ENCODE results near the gene XRCC5.

The XRCC5 gene

DNA sequence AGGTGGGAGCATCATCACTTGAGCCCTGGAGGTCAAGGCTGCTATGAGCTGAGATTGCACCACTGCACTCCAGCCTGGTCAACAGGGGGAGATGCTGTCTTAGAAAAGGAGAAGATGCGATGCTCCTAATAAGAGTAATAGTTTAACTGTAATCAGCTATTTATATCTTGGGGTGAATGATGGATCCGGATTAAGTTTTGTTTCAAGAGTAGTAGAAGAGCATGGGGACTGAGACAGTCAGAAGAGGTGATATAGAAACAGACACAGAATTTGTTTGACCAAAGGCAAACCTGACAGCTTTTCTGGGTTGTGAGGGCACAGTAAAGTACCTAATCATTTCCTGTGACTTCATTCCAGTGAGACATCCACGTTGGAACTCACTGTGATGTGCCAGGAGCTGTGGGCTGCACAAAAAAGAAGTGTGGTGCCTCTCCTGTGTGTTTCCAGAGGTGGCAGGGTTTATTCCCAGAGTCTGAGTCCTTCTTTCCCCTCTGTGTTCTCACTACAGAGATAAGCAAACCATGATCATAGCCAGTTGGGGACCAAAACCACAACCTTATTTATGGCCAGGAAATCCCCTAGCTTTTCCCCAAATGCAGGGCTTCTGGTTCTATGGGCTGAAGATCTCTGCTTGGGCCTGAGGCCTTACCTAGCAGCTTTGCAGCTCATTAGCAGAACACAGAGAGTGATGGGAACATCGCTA lies 113.7 kb downstream of the XRCC5 start:
- DNase-seq (ENCODE audit: low read depth in 1 of 2, low spot score in 1 of 2) = no peak

GRCh38 chr2:216224388-216224787 lies 115.2 kb downstream of the XRCC5 start:
- no peak for DNase-seq (ENCODE audit: low read depth in 1 of 2, low spot score in 1 of 2)

GRCh38 chr2:216229277-216229914 lies 120.2 kb downstream of the XRCC5 start:
- no peak for DNase-seq (ENCODE audit: low read depth in 1 of 2, low spot score in 1 of 2)

GRCh38 chr2:216231867-216232266 lies 122.7 kb downstream of the XRCC5 start:
- no peak for DNase-seq (ENCODE audit: low read depth in 1 of 2, low spot score in 1 of 2)

DNA sequence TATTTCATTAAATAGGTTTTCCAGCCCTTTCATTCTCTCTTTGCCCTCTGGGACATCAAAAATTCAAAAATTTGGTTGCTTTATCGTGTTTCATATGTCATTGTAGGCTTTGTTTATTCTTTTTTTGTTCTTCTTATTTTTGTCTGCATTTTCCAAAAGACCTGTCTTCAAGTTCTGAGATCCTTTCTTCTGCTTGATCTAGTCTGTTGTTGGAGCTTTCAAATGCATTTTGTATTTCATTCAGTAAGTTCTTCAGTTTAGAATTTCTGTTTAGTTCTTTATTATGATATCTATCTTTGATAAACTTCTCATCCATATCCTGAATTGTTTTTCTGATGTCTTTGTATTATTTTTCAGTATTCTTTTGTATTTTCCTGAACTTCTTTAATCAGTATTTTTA lies 123.6 kb downstream of the XRCC5 start:
- no peak for DNase-seq (ENCODE audit: low read depth in 1 of 2, low spot score in 1 of 2)

- DNase-seq (ENCODE audit: low read depth in 1 of 2, low spot score in 1 of 2) = no peak
These were observed 124.3 kb downstream of the XRCC5 start for GRCh38 chr2:216233281-216233995.

GRCh38 chr2:216234106-216234505 lies 125.0 kb downstream of the XRCC5 start:
- no peak for DNase-seq (ENCODE audit: low read depth in 1 of 2, low spot score in 1 of 2)

- DNase-seq (ENCODE audit: low read depth in 1 of 2, low spot score in 1 of 2) = no peak
These were observed 126.3 kb downstream of the XRCC5 start for GRCh38 chr2:216235462-216235861.

DNA sequence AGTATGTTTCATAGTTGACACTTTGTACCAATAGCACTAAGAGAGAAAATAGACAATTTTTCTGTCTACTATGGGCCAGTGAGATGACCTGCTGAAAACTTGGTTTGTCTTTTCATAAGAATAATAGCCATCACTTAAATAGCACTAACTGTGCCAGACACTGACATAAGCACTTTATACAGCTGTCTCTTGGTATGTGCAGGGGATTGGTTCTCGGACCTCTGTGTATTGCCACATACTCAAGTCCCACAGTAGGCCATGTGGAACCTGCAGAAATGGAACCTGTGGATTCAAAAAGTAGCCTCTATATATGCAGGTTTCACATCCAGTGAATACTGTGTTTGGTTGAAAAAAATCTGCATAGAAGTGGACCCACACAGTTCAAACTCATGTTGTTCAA lies 126.7 kb downstream of the XRCC5 start:
- no peak for DNase-seq (ENCODE audit: low read depth in 1 of 2, low spot score in 1 of 2)

- DNase-seq (ENCODE audit: low read depth in 1 of 2, low spot score in 1 of 2) = no peak
These were observed 127.3 kb downstream of the XRCC5 start for GRCh38 chr2:216236486-216236885.

GRCh38 chr2:216242365-216242764 lies 133.2 kb downstream of the XRCC5 start:
- no peak for DNase-seq (ENCODE audit: low read depth in 1 of 2, low spot score in 1 of 2)

GRCh38 chr2:216243026-216243425 lies 133.9 kb downstream of the XRCC5 start:
- no peak for DNase-seq (ENCODE audit: low read depth in 1 of 2, low spot score in 1 of 2)

- no peak for DNase-seq (ENCODE audit: low read depth in 1 of 2, low spot score in 1 of 2)
These were observed 136.3 kb downstream of the XRCC5 start for GRCh38 chr2:216245391-216245975.

DNA sequence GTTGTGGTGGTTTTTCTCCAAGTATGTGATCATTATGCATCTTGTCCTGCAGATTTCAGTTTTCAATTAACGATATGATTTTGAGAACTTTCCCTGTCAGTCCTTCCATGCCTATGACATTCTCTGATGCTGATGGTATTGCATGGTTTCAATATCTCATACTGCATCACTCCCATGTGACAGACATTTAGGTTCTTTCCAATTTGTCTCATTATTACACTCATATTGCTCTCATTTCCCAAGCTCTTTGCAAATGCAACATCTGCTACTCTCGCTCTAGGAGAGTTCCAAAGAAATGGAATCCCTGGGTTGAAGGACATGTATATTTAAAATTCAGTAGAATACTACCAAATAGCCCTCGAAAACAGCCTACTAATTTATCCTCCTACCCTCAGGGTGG lies 137.6 kb downstream of the XRCC5 start:
- no peak for DNase-seq (ENCODE audit: low read depth in 1 of 2, low spot score in 1 of 2)

All from stimulated activated CD4-positive, alpha-beta T cell treated with anti-CD3 and anti-CD28 coated beads, Interleukin-15, amount 100 ng/mL, for 1 hour (primary cell).